DMS53 treated with DMSO at 0.1 percent for 48 hours (cell line): Measurements from ENCODE around the gene NELFE.
"Not testable (repeated sequence)": the region's sequence is repeated elsewhere in the genome, so short reads cannot be mapped to it uniquely, and the experiment has no call there.

Experiments used
- DNase-seq: peaks from one replicate; lab custom pipeline; 2025; ENCODE audit not compliant: unreplicated experiment; lab: John Stamatoyannopoulos, UW

NELFE gene

GRCh38 chr6:31920811-31921210, 38.0 kb downstream of the NELFE start:
- DNase-seq, result no peak

- DNase-seq, result no peak
These were observed 39.0 kb downstream of the NELFE start for GRCh38 chr6:31919624-31920303.

- DNase-seq, result no peak
These were observed 40.6 kb downstream of the NELFE start for GRCh38 chr6:31918069-31918720.

GRCh38 chr6:31915756-31916155, 43.0 kb downstream of the NELFE start:
- no peak for DNase-seq

GRCh38 chr6:31915351-31915750, 43.4 kb downstream of the NELFE start:
- no peak for DNase-seq

GRCh38 chr6:31911826-31912585, 46.8 kb downstream of the NELFE start:
- no peak for DNase-seq

- not testable (repeated sequence) for DNase-seq
These were observed 49.5 kb downstream of the NELFE start for GRCh38 chr6:31909298-31909697.

GRCh38 chr6:31908791-31909190, 50.0 kb downstream of the NELFE start:
- peak; percentile 10 for DNase-seq

- DNase-seq, result not testable (repeated sequence)
These were observed 50.5 kb downstream of the NELFE start for GRCh38 chr6:31908255-31908654.

GRCh38 chr6:31907158-31907813, 51.5 kb downstream of the NELFE start:
- no peak for DNase-seq

- not testable (repeated sequence) for DNase-seq
These were observed 52.0 kb downstream of the NELFE start for GRCh38 chr6:31906727-31907126.

- DNase-seq, result no peak
These were observed 52.6 kb downstream of the NELFE start for GRCh38 chr6:31906122-31906521.

- no peak for DNase-seq
These were observed 53.7 kb downstream of the NELFE start for GRCh38 chr6:31905041-31905440.

GRCh38 chr6:31903957-31904356, 54.8 kb downstream of the NELFE start:
- no peak for DNase-seq
